SK-N-SH (cell line): Measurements from ENCODE around the gene ABHD17C. TPM values are rescaled to one million over a fixed set of nuclear protein-coding genes. Genes with fewer than 3 reads are reported as not detected.

Source experiments
- CTCF ChIA-PET: fragments of 300-600, 350-600 bp; formaldehyde crosslinking; extraction: SDS; loops from one replicate; lab custom pipeline; 2021; lab: Yijun Ruan, JAX
- POLR2A ChIA-PET: fragments of 350-600 bp; sonication (Branson Sonifier 250); formaldehyde crosslinking; extraction: SDS; loops from one replicate; lab custom pipeline; 2020; ENCODE audit warnings: antibody characterized with exemption, inconsistent platforms; lab: Yijun Ruan, JAX
- DNase-seq: peaks from one replicate; pipeline ENCODE4 v3.0.0; 2012
- H2AFZ ChIP-seq: fragments of 200-600 bp; sonication (generic); 2 replicates; pipeline ENCODE4 v1.8.1; 2016; ENCODE audit warnings: antibody characterized with exemption, mild to moderate bottlenecking, low read depth
- H3F3A ChIP-seq: fragments of 200-600 bp; sonication (generic); replicated peaks from 2 replicates; pipeline ENCODE3; 2016; ENCODE audit warnings: antibody characterized with exemption, mild to moderate bottlenecking; ENCODE audit not compliant: insufficient read depth
- H3K27ac ChIP-seq, 2 experiments: fragments of 200-500 bp in 1 of 2; fragments of 200-600 bp in 1 of 2; sonication (Bioruptor generic) in 1 of 2; sonication (generic), shearing (Covaris generic) in 1 of 2; 2 replicates each; pipeline versions ENCODE4 v1.5.1 to v1.6.1; 2014 to 2016; ENCODE audit warnings: low read depth in 2 of 2, inconsistent platforms in 1 of 2, low read length in 1 of 2, mild to moderate bottlenecking in 1 of 2, mixed read lengths in 1 of 2
- H3K27me3 ChIP-seq: fragments of 200-600 bp; sonication (generic), shearing (Covaris generic); 2 replicates; pipeline ENCODE4 v1.6.1; 2016; ENCODE audit warnings: mixed run types; ENCODE audit not compliant: insufficient read depth
- H3K36me3 ChIP-seq, 2 experiments: fragments of 200-500 bp in 1 of 2; fragments of 200-600 bp in 1 of 2; sonication (Bioruptor generic) in 1 of 2; sonication (generic) in 1 of 2; replicated peaks in 1 of 2; 2 replicates each; pipeline versions ENCODE3 to v1.5.1; 2014 to 2016; ENCODE audit warnings: low read length in 1 of 2, mild to moderate bottlenecking in 1 of 2; ENCODE audit not compliant: insufficient read depth in 2 of 2, control insufficient read depth in 1 of 2
- H3K4me1 ChIP-seq, 2 experiments: fragments of 200-500 bp in 1 of 2; fragments of 200-600 bp in 1 of 2; sonication (Bioruptor generic) in 1 of 2; sonication (generic), shearing (Covaris generic) in 1 of 2; 2 replicates each; pipeline versions ENCODE4 v1.5.1 to v1.6.1; 2014 to 2016; ENCODE audit warnings: low read depth in 1 of 2, low read length in 1 of 2, mixed run types in 1 of 2; ENCODE audit not compliant: insufficient read depth in 2 of 2, control insufficient read depth in 1 of 2
- H3K4me2 ChIP-seq: fragments of 200-600 bp; sonication (generic), shearing (Covaris generic); 2 replicates; pipeline ENCODE4 v1.6.1; 2017; ENCODE audit warnings: mixed run types
- H3K4me3 ChIP-seq, 2 experiments: fragments of 200-500 bp in 1 of 2; fragments of 200-600 bp in 1 of 2; sonication (Bioruptor generic) in 1 of 2; sonication (generic), shearing (Covaris generic) in 1 of 2; 2 replicates each; pipeline versions ENCODE4 v1.5.1 to v1.8.1; 2014 to 2016; ENCODE audit warnings: low read depth in 2 of 2, inconsistent platforms in 1 of 2, low read length in 1 of 2, mild to moderate bottlenecking in 1 of 2, mixed read lengths in 1 of 2, moderate library complexity in 1 of 2
- H3K79me2 ChIP-seq: fragments of 200-600 bp; sonication (generic); 2 replicates; pipeline ENCODE4 v1.8.1; 2017; ENCODE audit warnings: mild to moderate bottlenecking; ENCODE audit not compliant: insufficient read depth
- H3K9ac ChIP-seq: fragments of 200-600 bp; sonication (generic); 2 replicates; pipeline ENCODE4 v1.6.1; 2017; ENCODE audit warnings: mixed run types
- H3K9me2 ChIP-seq: fragments of 200-600 bp; sonication (generic); 2 replicates; pipeline ENCODE4 v1.6.1; 2017; ENCODE audit warnings: mixed run types
- H3K9me3 ChIP-seq: fragments of 200-600 bp; sonication (generic); 2 replicates; pipeline ENCODE4 v1.6.1; 2017; ENCODE audit warnings: mixed run types, mild to moderate bottlenecking, moderate library complexity
- H4K20me1 ChIP-seq: fragments of 200-600 bp; sonication (generic); 2 replicates; pipeline ENCODE4 v1.6.1; 2017; ENCODE audit warnings: mild to moderate bottlenecking, mixed run types; ENCODE audit not compliant: insufficient read depth
- CHD2 ChIP-seq: fragments of 150-350 bp; IDR thresholded peaks from 2 replicates; pipeline ENCODE4 v1.6.1; 2018; ENCODE audit warnings: low read length; ENCODE audit not compliant: partially characterized antibody
- ELF1 ChIP-seq: IDR thresholded peaks from 2 replicates; pipeline ENCODE4 v1.4.0; 2012
- FOSL2 ChIP-seq: IDR thresholded peaks from 2 replicates; pipeline ENCODE4 v1.4.0; 2012; ENCODE audit warnings: low read depth, mild to moderate bottlenecking, moderate library complexity, borderline replicate concordance
- FOXJ3 ChIP-seq: sonication (generic); formaldehyde crosslinking; IDR thresholded peaks from 2 replicates; pipeline ENCODE4 v1.5.1; 2020; ENCODE audit warnings: mild to moderate bottlenecking, missing genetic modification reagents
- GABPA ChIP-seq: IDR thresholded peaks from 2 replicates; pipeline ENCODE4 v1.4.0; 2012; ENCODE audit warnings: low read depth, mild to moderate bottlenecking
- GATA2 ChIP-seq: sonication (generic); formaldehyde crosslinking; IDR thresholded peaks from 2 replicates; pipeline ENCODE4 v1.5.0; 2020; ENCODE audit warnings: mild to moderate bottlenecking, missing genetic modification reagents
- MAX ChIP-seq: IDR thresholded peaks from 2 replicates; pipeline ENCODE4 v1.4.0; 2012; ENCODE audit warnings: low read depth
- NRF1 ChIP-seq: IDR thresholded peaks from 2 replicates; pipeline ENCODE4 v1.6.1; 2012; ENCODE audit warnings: low read depth, mild to moderate bottlenecking, low read length
- PBX3 ChIP-seq: IDR thresholded peaks from 2 replicates; pipeline ENCODE4; 2012
- POLR2AphosphoS5 ChIP-seq: IDR thresholded peaks from 2 replicates; pipeline ENCODE4 v1.6.1; 2012; ENCODE audit warnings: low read depth, low read length
- RAD21 ChIP-seq: IDR thresholded peaks from 2 replicates; pipeline ENCODE4 v1.6.1; 2012; ENCODE audit warnings: mild to moderate bottlenecking, low read length
- RCOR1 ChIP-seq: fragments of 150-350 bp; IDR thresholded peaks from 2 replicates; pipeline ENCODE4 v1.6.1; 2017; ENCODE audit warnings: antibody characterized with exemption, low read length
- REST ChIP-seq: IDR thresholded peaks from 2 replicates; pipeline ENCODE4 v1.6.1; 2012; ENCODE audit warnings: mild to moderate bottlenecking, low read depth, low read length, moderate library complexity
- RXRA ChIP-seq: IDR thresholded peaks from 2 replicates; pipeline ENCODE4 v1.4.0; 2012; ENCODE audit warnings: low read depth, mild to moderate bottlenecking, borderline replicate concordance
- SMC3 ChIP-seq: IDR thresholded peaks from 2 replicates; pipeline ENCODE4 v1.6.1; 2012; ENCODE audit warnings: low read depth, low read length, improper control_type of control experiment
- USF1 ChIP-seq: IDR thresholded peaks from 2 replicates; pipeline ENCODE4 v1.4.0; 2012; ENCODE audit warnings: low read depth, borderline replicate concordance
- USF2 ChIP-seq: fragments of 150-350 bp; IDR thresholded peaks from 2 replicates; pipeline ENCODE4 v1.6.1; 2017; ENCODE audit warnings: antibody characterized with exemption, low read length, low read depth, borderline replicate concordance
- YY1 ChIP-seq: IDR thresholded peaks from 2 replicates; pipeline ENCODE4 v1.4.0; 2012; ENCODE audit warnings: low read depth, mild to moderate bottlenecking
- ZBTB33 ChIP-seq: IDR thresholded peaks from 2 replicates; pipeline ENCODE4 v1.4.0; 2012; ENCODE audit warnings: low read depth, borderline replicate concordance
- WGBS: methylation state at CpG from one replicate; pipeline ENCODE4 v1.1.6; 2017; ENCODE audit warnings: low lambda C conversion rate; 5-methylcytosine and 5-hydroxymethylcytosine counted together
- polyA plus RNA-seq, 3 experiments: library from polyadenylated mRNA; depleted of rRNA; stranded (reverse); fragments of >200 nt; gene quantifications; 2 replicates each; pipeline ENCODE4 v1.2.3, GENCODE V29; 2012

Gene ABHD17C
- polyA plus RNA-seq, 1 of the 3 experiments (the other 2 are of a cell fraction) = 11.7 TPM

GRCh38 chr15:80722811-80723210 lies 27.7 kb downstream of the ABHD17C start:
- no peaks in the 10 kb centered on the region for H3K9me2 ChIP-seq
- H3K4me2 ChIP-seq = no peak overlapping the region
- peaks cover 3 to 8% of the 10 kb centered on the region in 2 experiments for H3K36me3 ChIP-seq
- DNase-seq = no peak
- TF ChIP-seq REST (no peak), NRF1 (no peak), RXRA (no peak), USF1 (no peak), ELF1 (no peak), ZBTB33 (no peak), FOSL2 (no peak), SMC3 (no peak), PBX3 (no peak), MAX (no peak), GABPA (no peak), USF2 (no peak), YY1 (no peak), RCOR1 (no peak), FOXJ3 (CRISPR knock-in tag) (no peak), RAD21 (no peak), POLR2AphosphoS5 (no peak), GATA2 (CRISPR knock-in tag) (no peak), CHD2 (no peak)
- H3F3A ChIP-seq = no peaks in the 10 kb centered on the region
- H2AFZ ChIP-seq = no peak overlapping the region
- ChIA-PET CTCF (no interaction called here), POLR2A (no interaction called here)
- H3K27me3 ChIP-seq = no peaks in the 10 kb centered on the region
- no peak overlapping the region for H3K9ac ChIP-seq
- H4K20me1 ChIP-seq = 0 out of 2 replicates have a peak, but pooled peaks cover 3% of the 10 kb centered on the region
- no peak overlapping the region for H3K27ac ChIP-seq
- no peaks in the 10 kb centered on the region for H3K9me3 ChIP-seq
- no peak overlapping the region for H3K4me3 ChIP-seq
- 97% methylated on average over 4 of the region's 4 CpGs for WGBS
- peaks cover 39% of the 10 kb centered on the region for H3K79me2 ChIP-seq
- H3K4me1 ChIP-seq = peaks cover 0 to 3% of the 10 kb centered on the region in 2 experiments; a peak in 1 of 4 replicates
